Measurements from ENCODE around the gene TIGD1. TPM values are rescaled to one million over a fixed set of nuclear protein-coding genes. Genes with fewer than 3 reads are reported as not detected.

TIGD1 gene
- total and polyA plus RNA-seq, 2 of the 13 experiments (the other 11 are each of a cell fraction or from before 2014, with no cell fraction given), result 3.5 to 9.5 TPM

GRCh38 chr2:232550354-232551249 is at the start of gene TIGD1, which contains the start of gene EIF4E2 (continued):
- TF ChIP-seq CHCHD3 (CRISPR knock-in tag; IDR thresholded peaks at IDR 0.05), result peak; percentile 72
- peak; percentile 96 for TF ChIP-seq ETV5 (CRISPR knock-in tag; IDR thresholded peaks at IDR 0.05; ENCODE audit: borderline replicate concordance)
- TF ChIP-seq ZNF75D (CRISPR knock-in tag; IDR thresholded peaks at IDR 0.05; ENCODE audit: borderline replicate concordance), result peak; percentile 84; the same call in 1 of the 2 replicates
- peak; percentile 99 for TF ChIP-seq SRY (CRISPR knock-in tag; IDR thresholded peaks at IDR 0.05)
- TF ChIP-seq ZFP1 (CRISPR knock-in tag; IDR thresholded peaks at IDR 0.05), result peak; percentile 93; the same call in 1 of the 2 replicates
- TF ChIP-seq LRRFIP1 (CRISPR knock-in tag; conservative IDR thresholded peaks at IDR 0.05), result no peak; the same call in 1 of the 2 replicates
- peak; percentile 94; the same call in 1 of the 2 replicates for TF ChIP-seq ZBTB4 (CRISPR knock-in tag; IDR thresholded peaks at IDR 0.05; ENCODE audit: borderline replicate concordance)
- peak; percentile 86 for TF ChIP-seq ZNF484 (CRISPR knock-in tag; IDR thresholded peaks at IDR 0.05; ENCODE audit: borderline replicate concordance, low read depth)
- TF ChIP-seq MTA1 (CRISPR knock-in tag; IDR thresholded peaks at IDR 0.05; ENCODE audit: borderline replicate concordance), result peak; percentile 93
- TF ChIP-seq LCORL (IDR thresholded peaks at IDR 0.05), result peak; percentile 10; the same call in 1 of the 2 replicates
- TF ChIP-seq LCORL (CRISPR knock-in tag; IDR thresholded peaks at IDR 0.05), result peak; percentile 99
- peak; percentile 99 for TF ChIP-seq ZNF451 (CRISPR knock-in tag; IDR thresholded peaks at IDR 0.05)
- peak; percentile 100 for TF ChIP-seq ZNF563 (CRISPR knock-in tag; IDR thresholded peaks at IDR 0.05)
- TF ChIP-seq TBX2 (CRISPR knock-in tag; IDR thresholded peaks at IDR 0.05; ENCODE audit: borderline replicate concordance), result peak; percentile 97
- TF ChIP-seq TFDP2 (CRISPR knock-in tag; IDR thresholded peaks at IDR 0.05), result peak; percentile 97
- TF ChIP-seq ZNF576 (CRISPR knock-in tag; IDR thresholded peaks at IDR 0.05), result peak; percentile 82; the same call in 1 of the 2 replicates
- peak; percentile 71 for TF ChIP-seq GATA4 (IDR thresholded peaks at IDR 0.05; ENCODE audit: borderline replicate concordance, low read depth)
- peak; percentile 99 for TF ChIP-seq THAP8 (CRISPR knock-in tag; IDR thresholded peaks at IDR 0.05; ENCODE audit: borderline replicate concordance)
- peak; percentile 87; the same call in 1 of the 2 replicates for TF ChIP-seq ZNF253 (CRISPR knock-in tag; IDR thresholded peaks at IDR 0.05; ENCODE audit: borderline replicate concordance)
- TF ChIP-seq ZNF768 (CRISPR knock-in tag; IDR thresholded peaks at IDR 0.05), result peak; percentile 89
- no peak; the same call in 1 of the 2 replicates for TF ChIP-seq CEBPB (IDR thresholded peaks at IDR 0.05; ENCODE audit: borderline replicate concordance, low read depth, low read length)
